ENCODE data around the gene TRIM8.

The TRIM8 gene

GRCh38 chr10:102701796-102702195, 57.5 kb downstream of the TRIM8 start:
- DNase-seq (ENCODE audit: low read depth): no peak

DNA sequence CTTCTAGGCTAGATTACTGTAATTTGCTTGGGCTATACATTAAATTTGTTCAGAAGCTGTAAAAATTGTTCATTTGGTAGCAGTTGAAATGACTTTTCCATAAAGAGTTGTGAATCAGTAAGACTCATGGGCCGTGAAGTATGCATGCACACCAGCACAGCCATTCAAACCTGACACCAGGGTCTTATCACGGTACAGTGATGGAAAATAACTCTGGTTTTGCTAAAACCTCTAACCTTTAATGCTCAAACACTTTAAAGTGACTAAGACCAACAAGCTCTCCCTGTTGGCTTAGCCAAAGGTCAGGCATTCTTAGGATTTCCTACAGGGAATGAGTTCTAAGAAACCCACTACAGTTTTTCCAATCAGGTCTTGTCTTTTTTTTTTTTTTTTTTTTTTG, 58.5 kb downstream of the TRIM8 start:
- no peak for DNase-seq (ENCODE audit: low read depth)

GRCh38 chr10:102704915-102705314, 60.6 kb downstream of the TRIM8 start:
- no peak for DNase-seq (ENCODE audit: low read depth)

DNA sequence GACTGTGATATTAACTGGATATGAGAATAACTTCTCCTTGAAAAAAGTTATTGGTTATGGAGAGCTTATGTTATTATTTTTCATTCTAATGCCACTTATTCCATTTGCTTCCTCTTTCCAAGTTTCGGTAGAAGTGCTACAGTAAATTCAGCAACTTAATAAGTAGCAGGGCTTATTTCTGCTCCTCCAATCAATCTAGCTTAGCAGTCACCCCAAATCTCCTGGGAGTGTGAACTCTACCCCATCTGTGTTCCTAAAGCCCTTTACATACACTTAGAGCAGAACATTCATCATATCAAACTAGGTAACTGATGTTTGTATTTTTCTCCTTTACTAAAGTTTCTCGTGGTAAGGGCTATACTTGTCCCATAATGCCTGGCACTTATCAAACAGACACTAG, 61.3 kb downstream of the TRIM8 start:
- DNase-seq (ENCODE audit: low read depth): no peak

All from stimulated activated CD8-positive, alpha-beta memory T cell treated with anti-CD3 and anti-CD28 coated beads, Interleukin-12 subunit alpha, Interleukin-12 subunit beta, amount 100 ng/mL, for 4 hours (primary cell).